Astrocyte (in vitro differentiated cells and primary cell): Measurements from ENCODE around the gene CRACDL.

ENCODE experiments used
- EZH2 ChIP-seq: IDR thresholded peaks from 2 replicates; pipeline ENCODE4 v1.6.1; 2012; ENCODE audit warnings: mild to moderate bottlenecking, low read length, inconsistent platforms; ENCODE audit not compliant: insufficient read depth
- TF ChIP-seq, protein P1 (sequence below): IDR thresholded peaks from 2 replicates; pipeline ENCODE4 v1.5.1; 2011; ENCODE audit warnings: low read depth, mild to moderate bottlenecking, inconsistent platforms, low read length, moderate library complexity; ENCODE audit not compliant: insufficient read depth

DNA sequence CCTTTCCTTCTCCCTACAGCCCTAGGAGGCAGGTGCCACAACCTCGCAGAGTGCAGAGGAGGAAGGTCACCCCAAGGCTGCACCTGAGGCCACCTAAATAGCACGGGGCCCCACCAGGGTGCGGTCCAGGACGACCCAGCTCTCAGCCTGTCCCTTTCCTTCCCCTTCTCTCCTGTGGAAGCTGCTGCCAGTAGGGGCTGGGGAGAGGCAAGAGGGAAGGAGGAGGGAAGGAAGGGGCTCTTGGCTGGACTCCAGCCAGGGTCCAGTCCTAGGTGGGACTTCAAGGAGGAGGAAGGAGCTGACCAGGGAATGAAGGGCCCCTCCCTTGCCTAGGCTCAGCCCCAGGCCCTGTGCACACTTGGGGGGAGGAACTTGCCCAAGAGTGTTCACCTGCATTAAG is 11.1 kb downstream of the CRACDL start:
- TF ChIP-seq, protein P1, sequence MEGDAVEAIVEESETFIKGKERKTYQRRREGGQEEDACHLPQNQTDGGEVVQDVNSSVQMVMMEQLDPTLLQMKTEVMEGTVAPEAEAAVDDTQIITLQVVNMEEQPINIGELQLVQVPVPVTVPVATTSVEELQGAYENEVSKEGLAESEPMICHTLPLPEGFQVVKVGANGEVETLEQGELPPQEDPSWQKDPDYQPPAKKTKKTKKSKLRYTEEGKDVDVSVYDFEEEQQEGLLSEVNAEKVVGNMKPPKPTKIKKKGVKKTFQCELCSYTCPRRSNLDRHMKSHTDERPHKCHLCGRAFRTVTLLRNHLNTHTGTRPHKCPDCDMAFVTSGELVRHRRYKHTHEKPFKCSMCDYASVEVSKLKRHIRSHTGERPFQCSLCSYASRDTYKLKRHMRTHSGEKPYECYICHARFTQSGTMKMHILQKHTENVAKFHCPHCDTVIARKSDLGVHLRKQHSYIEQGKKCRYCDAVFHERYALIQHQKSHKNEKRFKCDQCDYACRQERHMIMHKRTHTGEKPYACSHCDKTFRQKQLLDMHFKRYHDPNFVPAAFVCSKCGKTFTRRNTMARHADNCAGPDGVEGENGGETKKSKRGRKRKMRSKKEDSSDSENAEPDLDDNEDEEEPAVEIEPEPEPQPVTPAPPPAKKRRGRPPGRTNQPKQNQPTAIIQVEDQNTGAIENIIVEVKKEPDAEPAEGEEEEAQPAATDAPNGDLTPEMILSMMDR = no peak
- TF ChIP-seq EZH2 = no peak
